ENCODE measurements around the gene CCDC157. TPM values are rescaled to one million over a fixed set of nuclear protein-coding genes. Genes with fewer than 3 reads are reported as not detected.
A peak's percentile ranks its signal among the peaks of the same experiment; 100 is the strongest.

Gene CCDC157
- total and polyA plus RNA-seq, 7 experiments from 2014 or later, result 1.4 to 6.9 (median 2.3) TPM

- Mint-ChIP-seq H3K36me3 (peaks cover 8 to 48% (median 38%) of the 10 kb centered on the region in 5 donors), H3K9me3 (peaks cover 0 to 2% (median 0%) of the 10 kb centered on the region in 11 donors), H3K27me3 (no peaks in the 10 kb centered on the region), H3K27ac (peak overlapping the region in 6 of 9 donors; percentile 6 to 99 (median 44)), H3K4me3 (no peak overlapping the region), H3K4me1 (peaks cover 20 to 63% (median 57%) of the 10 kb centered on the region in 7 donors)
- Histone ChIP-seq H3K9me3 (ENCODE audit: control insufficient read depth in 2 of 3, low read length in 3 of 3) (no peaks in the 10 kb centered on the region), H3K36me3 (ENCODE audit: control insufficient read depth in 2 of 3, insufficient read depth in 3 of 3, low read length in 3 of 3) (peaks cover 7 to 43% (median 11%) of the 10 kb centered on the region in 3 experiments), H3K4me1 (ENCODE audit: control insufficient read depth in 2 of 2, insufficient read depth in 2 of 2, low read length in 2 of 2) (peaks cover 0 to 26% of the 10 kb centered on the region in 2 donors), H3K27me3 (ENCODE audit: control insufficient read depth in 2 of 2, insufficient read depth in 2 of 2, low read length in 2 of 2) (no peaks in the 10 kb centered on the region), H3K4me3 (ENCODE audit: low read length) (no peak overlapping the region), H3K27ac (ENCODE audit: low read depth, low read length) (no peak overlapping the region)
- CTCF ChIA-PET, result interaction anchor here (1.0 kb wide), 1 partner anchor 10 kb away, joined by 3 read pairs; no protein-coding TSS in a partner anchor
- DNase-seq (no peak), ATAC-seq (no peak)
- POLR2A ChIA-PET, result interaction anchor here (7.3 kb wide), 1 partner anchor 7 kb away, joined by 90 read pairs; the partner anchor contains the start of gene MTFP1
- intact Hi-C loops (cut with micrococcal nuclease), result no loop called here
Measured at GRCh38 chr22:30416837-30417236, 60.0 kb downstream of the CCDC157 start.

GRCh38 chr22:30420347-30421125, 63.7 kb downstream of the CCDC157 start:
- Mint-ChIP-seq H3K4me3 (peak overlapping the region in 1 of 10 donors; percentile 47), H3K27ac (peak overlapping the region in 8 of 9 donors; percentile 9 to 74 (median 52)), H3K4me1 (peaks cover 21 to 61% (median 56%) of the 10 kb centered on the region in 7 donors), H3K9me3 (no peaks in the 10 kb centered on the region), H3K27me3 (peaks cover 0 to 4% (median 0%) of the 10 kb centered on the region in 5 donors), H3K36me3 (peaks cover 8 to 40% (median 31%) of the 10 kb centered on the region in 5 donors)
- intact Hi-C loops (cut with micrococcal nuclease), result loop anchor here (5.0 to 10.0 kb wide), 7 partner anchors 113 to 1074 kb away; partner anchors contain the start of genes ASCC2 (in 1 of the 2), NF2 (in 1 of the 2), PATZ1 (in 1 of the 2) and PIK3IP1 (in 1 of the 2)
- peaks cover 7 to 40% (median 10%) of the 10 kb centered on the region in 3 experiments for H3K36me3 ChIP-seq (ENCODE audit: control insufficient read depth in 2 of 3, insufficient read depth in 3 of 3, low read length in 3 of 3)
- CTCF ChIA-PET, result no interaction called here
- H3K27me3 ChIP-seq (ENCODE audit: control insufficient read depth in 2 of 2, insufficient read depth in 2 of 2, low read length in 2 of 2), result no peaks in the 10 kb centered on the region
- no peak overlapping the region for H3K4me3 ChIP-seq (ENCODE audit: low read length)
- no peaks in the 10 kb centered on the region for H3K9me3 ChIP-seq (ENCODE audit: control insufficient read depth in 2 of 3, low read length in 3 of 3)
- ATAC-seq (no peak), DNase-seq (no peak)
- POLR2A ChIA-PET, result interaction anchor here (0.6 to 0.7 kb wide), 2 partner anchors 26 to 114 kb away, joined by 3 read pairs; no protein-coding TSS in a partner anchor
- peaks cover 18 to 19% of the 10 kb centered on the region in 2 donors for H3K4me1 ChIP-seq (ENCODE audit: control insufficient read depth in 2 of 2, insufficient read depth in 2 of 2, low read length in 2 of 2)
- no peak overlapping the region for H3K27ac ChIP-seq (ENCODE audit: low read depth, low read length)

- H3K36me3 Mint-ChIP-seq, result peaks cover 4 to 30% (median 18%) of the 10 kb centered on the region in 5 donors
- Histone ChIP-seq H3K4me1 (ENCODE audit: control insufficient read depth in 2 of 2, insufficient read depth in 2 of 2, low read length in 2 of 2) (peaks cover 22 to 30% of the 10 kb centered on the region in 2 donors), H3K27ac (ENCODE audit: low read depth, low read length) (peak overlapping the region; percentile 97), H3K36me3 (ENCODE audit: control insufficient read depth in 2 of 3, insufficient read depth in 3 of 3, low read length in 3 of 3) (peaks cover 6 to 27% (median 7%) of the 10 kb centered on the region in 3 experiments), H3K4me3 (ENCODE audit: low read length) (no peak overlapping the region), H3K27me3 (ENCODE audit: control insufficient read depth in 2 of 2, insufficient read depth in 2 of 2, low read length in 2 of 2) (no peaks in the 10 kb centered on the region), H3K9me3 (ENCODE audit: control insufficient read depth in 2 of 3, low read length in 3 of 3) (no peaks in the 10 kb centered on the region)
- H3K27me3 Mint-ChIP-seq, result peaks cover 0 to 4% (median 0%) of the 10 kb centered on the region in 5 donors
- peak overlapping the region; percentile 26 to 100 (median 96) for H3K27ac Mint-ChIP-seq
- intact Hi-C loops (cut with micrococcal nuclease), result loop anchor here (5.0 to 10.0 kb wide), 7 partner anchors 115 to 1073 kb away; partner anchors contain the start of genes ASCC2 (in 1 of the 2), NF2 (in 1 of the 2), PATZ1 (in 1 of the 2) and PIK3IP1 (in 1 of the 2)
- H3K4me1 Mint-ChIP-seq, result peaks cover 23 to 62% (median 57%) of the 10 kb centered on the region in 7 donors
- CTCF ChIA-PET, result interaction anchor here (0.6 to 7.7 kb wide), 4 partner anchors 26 to 229 kb away, joined by 3 to 78 read pairs (median 36); partner anchors contain the start of genes CASTOR1 and SEC14L2
- H3K4me3 Mint-ChIP-seq, result peak overlapping the region; percentile 94 to 99 (median 98)
- DNase-seq (no peak), ATAC-seq (no peak)
- H3K9me3 Mint-ChIP-seq, result no peaks in the 10 kb centered on the region
- POLR2A ChIA-PET, result interaction anchor here (1.1 to 7.8 kb wide), 5 partner anchors 9 to 65 kb away, joined by 3 to 158 read pairs (median 88); partner anchors contain the start of genes CCDC157, SEC14L2 and SF3A1
Measured at GRCh38 chr22:30421695-30422480, 65.1 kb downstream of the CCDC157 start.

GRCh38 chr22:30422481-30423300, 65.9 kb downstream of the CCDC157 start:
- DNase-seq (peak in 1 of 9 donors; percentile 57), ATAC-seq (no peak)
- H3K4me3 Mint-ChIP-seq, result peak overlapping the region; percentile 94 to 99 (median 98)
- peaks cover 28 to 36% of the 10 kb centered on the region in 2 donors for H3K4me1 ChIP-seq (ENCODE audit: control insufficient read depth in 2 of 2, insufficient read depth in 2 of 2, low read length in 2 of 2)
- H3K9me3 Mint-ChIP-seq, result no peaks in the 10 kb centered on the region
- POLR2A ChIA-PET, result interaction anchor here (1.1 to 7.8 kb wide), 12 partner anchors 10 to 924 kb away, joined by 3 to 158 read pairs (median 10); partner anchors contain the start of genes CCDC157, PATZ1, SEC14L2 and SF3A1
- H3K27me3 ChIP-seq (ENCODE audit: control insufficient read depth in 2 of 2, insufficient read depth in 2 of 2, low read length in 2 of 2), result no peaks in the 10 kb centered on the region
- H3K36me3 ChIP-seq (ENCODE audit: control insufficient read depth in 2 of 3, insufficient read depth in 3 of 3, low read length in 3 of 3), result peaks cover 6 to 19% (median 7%) of the 10 kb centered on the region in 3 experiments
- peak overlapping the region; percentile 97 for H3K27ac ChIP-seq (ENCODE audit: low read depth, low read length)
- H3K9me3 ChIP-seq (ENCODE audit: control insufficient read depth in 2 of 3, low read length in 3 of 3), result no peaks in the 10 kb centered on the region
- CTCF ChIA-PET, result interaction anchor here (2.5 to 7.7 kb wide), 5 partner anchors 9 to 134 kb away, joined by 19 to 78 read pairs (median 38); partner anchors contain the start of genes CASTOR1 and SEC14L2
- peak overlapping the region; percentile 76 for H3K4me3 ChIP-seq (ENCODE audit: low read length)
- H3K4me1 Mint-ChIP-seq, result peaks cover 30 to 68% (median 64%) of the 10 kb centered on the region in 7 donors
- peaks cover 4 to 34% (median 10%) of the 10 kb centered on the region in 5 donors for H3K36me3 Mint-ChIP-seq
- peak overlapping the region; percentile 79 to 100 (median 97) for H3K27ac Mint-ChIP-seq
- peaks cover 0 to 4% (median 0%) of the 10 kb centered on the region in 5 donors for H3K27me3 Mint-ChIP-seq
- intact Hi-C loops (cut with micrococcal nuclease), result loop anchor here (1.0 to 10.0 kb wide), 9 partner anchors 8 to 1072 kb away; partner anchors contain the start of genes ASCC2 (in 1 of the 2), NF2 (in 1 of the 2), PATZ1 (in 1 of the 2) and PIK3IP1 (in 1 of the 2)

GRCh38 chr22:30423301-30423958, 66.6 kb downstream of the CCDC157 start:
- no peaks in the 10 kb centered on the region for H3K9me3 ChIP-seq (ENCODE audit: control insufficient read depth in 2 of 3, low read length in 3 of 3)
- peak overlapping the region; percentile 94 to 99 (median 98) for H3K4me3 Mint-ChIP-seq
- DNase-seq (peak in 2 of 9 donors; percentile 41 to 68), ATAC-seq (no peak)
- peak overlapping the region; percentile 76 for H3K4me3 ChIP-seq (ENCODE audit: low read length)
- intact Hi-C loops (cut with micrococcal nuclease), result loop anchor here (1.0 to 10.0 kb wide), 9 partner anchors 9 to 1071 kb away; partner anchors contain the start of genes ASCC2 (in 1 of the 2), NF2 (in 1 of the 2), PATZ1 (in 1 of the 2) and PIK3IP1 (in 1 of the 2)
- POLR2A ChIA-PET, result interaction anchor here (0.7 to 7.8 kb wide), 25 partner anchors 10 to 923 kb away, joined by 3 to 158 read pairs (median 4); partner anchors contain the start of genes CASTOR1, CCDC157, MORC2 and PATZ1
- peaks cover under 1 to 19% (median 3%) of the 10 kb centered on the region in 3 experiments for H3K36me3 ChIP-seq (ENCODE audit: control insufficient read depth in 2 of 3, insufficient read depth in 3 of 3, low read length in 3 of 3)
- H3K4me1 Mint-ChIP-seq, result peaks cover 30 to 71% (median 64%) of the 10 kb centered on the region in 7 donors
- peaks cover 4 to 35% (median 7%) of the 10 kb centered on the region in 5 donors for H3K36me3 Mint-ChIP-seq
- H3K27me3 Mint-ChIP-seq, result peaks cover 0 to 4% (median 0%) of the 10 kb centered on the region in 5 donors
- peak overlapping the region; percentile 97 for H3K27ac ChIP-seq (ENCODE audit: low read depth, low read length)
- no peaks in the 10 kb centered on the region for H3K27me3 ChIP-seq (ENCODE audit: control insufficient read depth in 2 of 2, insufficient read depth in 2 of 2, low read length in 2 of 2)
- CTCF ChIA-PET, result interaction anchor here (0.6 to 7.7 kb wide), 11 partner anchors 10 to 506 kb away, joined by 4 to 78 read pairs (median 8); partner anchors contain the start of genes CASTOR1, OSM, RNF215 and SEC14L2
- H3K4me1 ChIP-seq (ENCODE audit: control insufficient read depth in 2 of 2, insufficient read depth in 2 of 2, low read length in 2 of 2), result peaks cover 28 to 36% of the 10 kb centered on the region in 2 donors
- H3K9me3 Mint-ChIP-seq, result no peaks in the 10 kb centered on the region
- peak overlapping the region; percentile 96 to 100 (median 98) for H3K27ac Mint-ChIP-seq

All from naive thymus-derived CD4-positive, alpha-beta T cell (primary cell).